Left ventricle myocardium superior (tissue), 1 donor: ENCODE measurements around the gene TCF7L2. TPM values are rescaled to one million over a fixed set of nuclear protein-coding genes. Genes with fewer than 3 reads are reported as not detected.

Experiments
- ATAC-seq: fragments of 200-7000 bp; cut with Tn5 transposase; one replicate; pipeline ENCODE4 v1.9.1; 2020; ENCODE audit warnings: mild to moderate bottlenecking, moderate library complexity
- DNase-seq: peaks from one replicate; pipeline ENCODE4 v3.0.0-alpha.2; 2020
- intact Hi-C: fragments of 100-400 bp; cut with micrococcal nuclease; formaldehyde crosslinking; loops from one replicate; pipeline ENCODE4 v1.11.0; 2022
- total RNA-seq: library from RNA; stranded (reverse); fragmentation: NEBNext Ultra II Directional; extraction: Animal tissue kit (Norgen Biotek cat#: 25700); gene quantifications from one replicate; pipeline ENCODE4 v1.2.1, GENCODE V29; 2021
- donor health status: DM: no; HTN: yes; CAD: no; lungs with severe emphysema.

The TCF7L2 gene
- total RNA-seq, 1 donor from 2014 or later, result 13.5 TPM

- DNase-seq (no peak), ATAC-seq (peak; percentile 5)
- intact Hi-C loops, result no loop called here
Measured at GRCh38 chr10:113176652-113177155, 226.7 kb downstream of the TCF7L2 start.

- peak; percentile 68 for ATAC-seq
- peak; percentile 52 for DNase-seq
- intact Hi-C loops, result no loop called here
Measured at GRCh38 chr10:113177156-113177935, 227.3 kb downstream of the TCF7L2 start.

- intact Hi-C loops, result no loop called here
- no peak for ATAC-seq
- no peak for DNase-seq
Measured at GRCh38 chr10:113177936-113178335, 227.9 kb downstream of the TCF7L2 start.

- no peak for DNase-seq
- no peak for ATAC-seq
Measured at GRCh38 chr10:113178771-113179170, 228.7 kb downstream of the TCF7L2 start.

GRCh38 chr10:113179265-113179664 lies 229.2 kb downstream of the TCF7L2 start:
- intact Hi-C loops, result no loop called here
- peak; percentile 86 for ATAC-seq
- peak; percentile 80 for DNase-seq

More at GRCh38 chr10:113178771-113179170, 228.7 kb downstream of the TCF7L2 start:
- intact Hi-C loops, result no loop called here

GRCh38 chr10:113179966-113180365 lies 229.9 kb downstream of the TCF7L2 start:
- ATAC-seq (no peak), DNase-seq (no peak)
- intact Hi-C loops, result no loop called here

- intact Hi-C loops, result no loop called here
- ATAC-seq (no peak), DNase-seq (no peak)
Measured at GRCh38 chr10:113180401-113181154, 230.5 kb downstream of the TCF7L2 start.

DNA sequence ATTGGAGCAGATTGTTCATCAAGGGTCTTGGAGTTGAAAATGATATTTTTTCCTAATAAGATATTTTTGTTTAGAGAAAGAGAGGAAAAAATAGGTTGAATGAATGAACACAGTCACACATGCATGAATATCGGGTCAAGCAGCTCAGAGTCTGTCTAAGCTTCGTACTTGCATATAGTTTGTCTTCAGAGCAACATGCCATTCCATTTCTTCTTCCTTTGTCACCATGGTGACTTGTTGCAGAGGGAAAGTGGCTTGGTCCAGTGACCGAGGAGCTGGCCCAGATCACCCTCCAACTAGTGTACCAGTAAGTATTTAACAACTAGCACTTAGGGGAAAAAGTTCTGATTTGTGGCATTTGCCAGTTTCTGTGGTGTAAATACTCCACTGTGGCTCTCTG lies 232.1 kb downstream of the TCF7L2 start:
- no peak for ATAC-seq
- intact Hi-C loops, result no loop called here
- DNase-seq, result no peak

GRCh38 chr10:113183573-113183972 lies 233.5 kb downstream of the TCF7L2 start:
- ATAC-seq, result no peak
- intact Hi-C loops, result no loop called here

GRCh38 chr10:113187063-113187777 lies 237.2 kb downstream of the TCF7L2 start:
- peak; percentile 92 for ATAC-seq
- intact Hi-C loops, result no loop called here
- peak; percentile 89 for DNase-seq

More at GRCh38 chr10:113183573-113183972, 233.5 kb downstream of the TCF7L2 start:
- no peak for DNase-seq

- DNase-seq, result no peak
- intact Hi-C loops, result no loop called here
- ATAC-seq, result no peak
Measured at GRCh38 chr10:113199459-113199858, 249.4 kb downstream of the TCF7L2 start.

- intact Hi-C loops, result no loop called here
- DNase-seq (no peak), ATAC-seq (no peak)
Measured at GRCh38 chr10:113202011-113202410, 252.0 kb downstream of the TCF7L2 start.

- DNase-seq (no peak), ATAC-seq (no peak)
- intact Hi-C loops, result no loop called here
Measured at GRCh38 chr10:113207924-113208323, 257.9 kb downstream of the TCF7L2 start.

- intact Hi-C loops, result no loop called here
- ATAC-seq (no peak), DNase-seq (no peak)
Measured at GRCh38 chr10:113213035-113213434, 263.0 kb downstream of the TCF7L2 start.

GRCh38 chr10:113214331-113214730 lies 264.3 kb downstream of the TCF7L2 start:
- ATAC-seq (no peak), DNase-seq (no peak)
- intact Hi-C loops, result no loop called here

- DNase-seq, result no peak
- no peak for ATAC-seq
- intact Hi-C loops, result no loop called here
Measured at GRCh38 chr10:113216102-113216501, 266.1 kb downstream of the TCF7L2 start.
